Keratinocyte (primary cell): ENCODE data around the gene RAPGEF1.

ENCODE experiments used
- CTCF ChIP-seq, 3 experiments: IDR thresholded peaks in 1 of 3; conservative IDR thresholded peaks in 1 of 3; optimal IDR thresholded peaks in 1 of 3; 2 replicates in 2 of 3; 3 replicates in 1 of 3; pipeline versions ENCODE3 to v1.5.1; 2011; ENCODE audit warnings: low read length in 3 of 3, mild to moderate bottlenecking in 3 of 3, moderate library complexity in 2 of 3, control low read depth in 1 of 3, inconsistent platforms in 1 of 3; ENCODE audit not compliant: insufficient read depth in 2 of 3; ENCODE audit errors: extremely low read depth in 1 of 3
- EZH2 ChIP-seq: IDR thresholded peaks from one replicate; pipeline ENCODE4 v1.6.1; 2012; ENCODE audit warnings: inconsistent platforms, mild to moderate bottlenecking, low read length, moderate library complexity

- TF ChIP-seq CTCF (optimal IDR thresholded peaks at IDR 0.05 in 1 of 3, IDR thresholded peaks at IDR 0.05 in 1 of 3, conservative IDR thresholded peaks at IDR 0.05 in 1 of 3; ENCODE audit: extremely low read depth in 1 of 3, insufficient read depth in 2 of 3, low read length in 3 of 3) (no peak), EZH2 (no peak)
These were observed 132.8 kb downstream of the RAPGEF1 start for GRCh38 chr9:131606896-131607567.
